Measurements from ENCODE around the gene TGFBR3. TPM values are rescaled to one million over a fixed set of nuclear protein-coding genes. Genes with fewer than 3 reads are reported as not detected.

Gene TGFBR3
- total RNA-seq, 2 experiments from 2014 or later, result 4.4 to 4.7 TPM

GRCh38 chr1:91700771-91701471 lies 185.0 kb downstream of the TGFBR3 start:
- Mint-ChIP-seq H3K9me3 (no peaks in the 10 kb centered on the region), H3K27ac (no peak overlapping the region), H3K36me3 (peaks cover 11% of the 10 kb centered on the region), H3K27me3 (no peaks in the 10 kb centered on the region), H3K4me1 (peaks cover 21% of the 10 kb centered on the region), H3K4me3 (no peak overlapping the region)
- no peak for DNase-seq

GRCh38 chr1:91700332-91700731 lies 185.6 kb downstream of the TGFBR3 start:
- no peak for DNase-seq
- peaks cover 21% of the 10 kb centered on the region for H3K4me1 Mint-ChIP-seq
- no peak overlapping the region for H3K4me3 Mint-ChIP-seq
- H3K9me3 Mint-ChIP-seq, result no peaks in the 10 kb centered on the region
- no peak overlapping the region for H3K27ac Mint-ChIP-seq
- peaks cover 14% of the 10 kb centered on the region for H3K36me3 Mint-ChIP-seq
- no peaks in the 10 kb centered on the region for H3K27me3 Mint-ChIP-seq

GRCh38 chr1:91699339-91699974 lies 186.5 kb downstream of the TGFBR3 start:
- Mint-ChIP-seq H3K9me3 (no peaks in the 10 kb centered on the region), H3K27ac (no peak overlapping the region), H3K36me3 (peaks cover 21% of the 10 kb centered on the region), H3K4me1 (peaks cover 21% of the 10 kb centered on the region), H3K27me3 (no peaks in the 10 kb centered on the region), H3K4me3 (no peak overlapping the region)
- no peak for DNase-seq

GRCh38 chr1:91697861-91698260 lies 188.1 kb downstream of the TGFBR3 start:
- Mint-ChIP-seq H3K4me1 (peaks cover 21% of the 10 kb centered on the region), H3K27me3 (no peaks in the 10 kb centered on the region), H3K27ac (peak overlapping the region; percentile 77), H3K36me3 (peaks cover 18% of the 10 kb centered on the region), H3K4me3 (peak overlapping the region; percentile 68), H3K9me3 (no peaks in the 10 kb centered on the region)
- DNase-seq, result no peak

- Mint-ChIP-seq H3K4me3 (peak overlapping the region; percentile 68), H3K27me3 (no peaks in the 10 kb centered on the region), H3K36me3 (peaks cover 18% of the 10 kb centered on the region), H3K9me3 (no peaks in the 10 kb centered on the region), H3K27ac (peak overlapping the region; percentile 77), H3K4me1 (peaks cover 21% of the 10 kb centered on the region)
- peak; percentile 50 for DNase-seq
These were observed 188.5 kb downstream of the TGFBR3 start for GRCh38 chr1:91697416-91697815.

GRCh38 chr1:91696321-91696720 lies 189.6 kb downstream of the TGFBR3 start:
- no peaks in the 10 kb centered on the region for H3K9me3 Mint-ChIP-seq
- DNase-seq, result no peak
- H3K4me1 Mint-ChIP-seq, result peaks cover 21% of the 10 kb centered on the region
- no peaks in the 10 kb centered on the region for H3K27me3 Mint-ChIP-seq
- H3K27ac Mint-ChIP-seq, result no peak overlapping the region
- peaks cover 18% of the 10 kb centered on the region for H3K36me3 Mint-ChIP-seq
- H3K4me3 Mint-ChIP-seq, result no peak overlapping the region

GRCh38 chr1:91693557-91693956 lies 192.4 kb downstream of the TGFBR3 start:
- no peaks in the 10 kb centered on the region for H3K9me3 Mint-ChIP-seq
- peaks cover 16% of the 10 kb centered on the region for H3K36me3 Mint-ChIP-seq
- no peak overlapping the region for H3K27ac Mint-ChIP-seq
- no peak overlapping the region for H3K4me3 Mint-ChIP-seq
- no peaks in the 10 kb centered on the region for H3K27me3 Mint-ChIP-seq
- H3K4me1 Mint-ChIP-seq, result peaks cover 15% of the 10 kb centered on the region
- no peak for DNase-seq

GRCh38 chr1:91691525-91691924 lies 194.4 kb downstream of the TGFBR3 start:
- peaks cover 16% of the 10 kb centered on the region for H3K36me3 Mint-ChIP-seq
- H3K4me1 Mint-ChIP-seq, result no peaks in the 10 kb centered on the region
- no peak for DNase-seq
- no peak overlapping the region for H3K27ac Mint-ChIP-seq
- no peaks in the 10 kb centered on the region for H3K9me3 Mint-ChIP-seq
- H3K27me3 Mint-ChIP-seq, result no peaks in the 10 kb centered on the region
- no peak overlapping the region for H3K4me3 Mint-ChIP-seq

GRCh38 chr1:91689641-91690481 lies 196.1 kb downstream of the TGFBR3 start:
- Mint-ChIP-seq H3K4me1 (peaks cover 8% of the 10 kb centered on the region), H3K4me3 (no peak overlapping the region)

GRCh38 chr1:91687452-91687851 lies 198.5 kb downstream of the TGFBR3 start:
- Mint-ChIP-seq H3K27ac (no peak overlapping the region), H3K36me3 (peaks cover 3% of the 10 kb centered on the region), H3K9me3 (no peaks in the 10 kb centered on the region), H3K4me3 (no peak overlapping the region), H3K27me3 (no peaks in the 10 kb centered on the region), H3K4me1 (peaks cover 18% of the 10 kb centered on the region)
- DNase-seq, result no peak

More at GRCh38 chr1:91689641-91690481, 196.1 kb downstream of the TGFBR3 start:
- no peak for DNase-seq
- Mint-ChIP-seq H3K36me3 (peaks cover 7% of the 10 kb centered on the region), H3K9me3 (no peaks in the 10 kb centered on the region), H3K27me3 (no peaks in the 10 kb centered on the region), H3K27ac (no peak overlapping the region)

- peaks cover 18% of the 10 kb centered on the region for H3K4me1 Mint-ChIP-seq
- no peaks in the 10 kb centered on the region for H3K27me3 Mint-ChIP-seq
- no peak for DNase-seq
- H3K4me3 Mint-ChIP-seq, result no peak overlapping the region
- H3K27ac Mint-ChIP-seq, result no peak overlapping the region
- H3K36me3 Mint-ChIP-seq, result peaks cover 3% of the 10 kb centered on the region
- no peaks in the 10 kb centered on the region for H3K9me3 Mint-ChIP-seq
These were observed 200.0 kb downstream of the TGFBR3 start for GRCh38 chr1:91685994-91686393.

GRCh38 chr1:91684481-91685196 lies 201.3 kb downstream of the TGFBR3 start:
- Mint-ChIP-seq H3K4me3 (no peak overlapping the region), H3K4me1 (peaks cover 18% of the 10 kb centered on the region), H3K27ac (peak overlapping the region; percentile 67), H3K36me3 (peaks cover 3% of the 10 kb centered on the region), H3K9me3 (no peaks in the 10 kb centered on the region), H3K27me3 (no peaks in the 10 kb centered on the region)
- no peak for DNase-seq

- H3K36me3 Mint-ChIP-seq, result peaks cover 3% of the 10 kb centered on the region
- H3K27ac Mint-ChIP-seq, result no peak overlapping the region
- DNase-seq, result no peak
- peaks cover 18% of the 10 kb centered on the region for H3K4me1 Mint-ChIP-seq
- no peak overlapping the region for H3K4me3 Mint-ChIP-seq
- no peaks in the 10 kb centered on the region for H3K27me3 Mint-ChIP-seq
- no peaks in the 10 kb centered on the region for H3K9me3 Mint-ChIP-seq
These were observed 202.4 kb downstream of the TGFBR3 start for GRCh38 chr1:91683598-91683951.

GRCh38 chr1:91682882-91683597 lies 202.9 kb downstream of the TGFBR3 start:
- Mint-ChIP-seq H3K27ac (no peak overlapping the region), H3K4me1 (peaks cover 18% of the 10 kb centered on the region), H3K9me3 (no peaks in the 10 kb centered on the region), H3K27me3 (no peaks in the 10 kb centered on the region), H3K4me3 (no peak overlapping the region), H3K36me3 (peaks cover 2% of the 10 kb centered on the region)
- no peak for DNase-seq

Measured in activated naive CD8-positive, alpha-beta T cell treated with anti-CD3 and anti-CD28 coated beads for 36 hours (primary cell).